Measurements from ENCODE around the gene DPP10.
A peak's percentile ranks its signal among the peaks of the same experiment; 100 is the strongest.
"Not testable (repeated sequence)": the region's sequence is repeated elsewhere in the genome, so short reads cannot be mapped to it uniquely, and the experiment has no call there.

DPP10 gene

DNA sequence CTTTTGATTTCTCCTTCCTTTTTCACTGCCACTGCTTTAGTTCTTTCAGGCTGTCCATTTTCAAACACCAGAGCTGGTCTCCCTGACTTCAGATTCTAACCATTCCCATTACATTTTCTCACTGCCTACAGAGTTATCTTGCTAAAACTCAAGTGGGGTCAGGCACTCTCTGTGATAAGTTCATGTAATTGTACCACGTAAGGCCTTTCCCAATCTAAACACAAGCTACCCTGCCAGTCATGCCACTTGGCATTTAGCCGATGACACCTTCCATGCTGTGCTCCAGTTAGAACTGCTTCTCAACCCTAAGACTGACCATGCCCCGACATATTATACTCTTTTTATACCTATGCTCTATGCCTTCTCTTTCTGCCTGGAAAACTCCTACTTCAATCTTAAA lies 592.4 kb downstream of the DPP10 start:
- DNase-seq = no peak

DNA sequence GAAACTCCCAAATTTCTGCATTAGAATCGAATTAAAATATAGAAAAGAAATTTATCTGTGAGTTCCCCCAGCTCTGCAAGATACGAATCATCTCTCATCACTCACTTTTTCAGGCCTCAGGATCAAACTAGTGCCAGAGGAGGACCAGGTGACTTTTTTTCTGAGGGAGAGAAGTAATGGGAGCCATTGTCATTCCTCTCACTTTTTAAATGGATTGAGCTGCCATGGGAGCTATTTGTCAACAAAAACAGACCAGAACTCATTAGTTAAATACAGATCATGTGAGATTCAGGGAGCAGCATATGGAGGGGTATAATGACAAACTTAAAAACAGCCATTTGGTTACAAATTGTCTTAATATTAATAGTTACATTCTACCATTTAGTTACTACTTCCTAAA lies 594.4 kb downstream of the DPP10 start:
- no peak for DNase-seq

DNA sequence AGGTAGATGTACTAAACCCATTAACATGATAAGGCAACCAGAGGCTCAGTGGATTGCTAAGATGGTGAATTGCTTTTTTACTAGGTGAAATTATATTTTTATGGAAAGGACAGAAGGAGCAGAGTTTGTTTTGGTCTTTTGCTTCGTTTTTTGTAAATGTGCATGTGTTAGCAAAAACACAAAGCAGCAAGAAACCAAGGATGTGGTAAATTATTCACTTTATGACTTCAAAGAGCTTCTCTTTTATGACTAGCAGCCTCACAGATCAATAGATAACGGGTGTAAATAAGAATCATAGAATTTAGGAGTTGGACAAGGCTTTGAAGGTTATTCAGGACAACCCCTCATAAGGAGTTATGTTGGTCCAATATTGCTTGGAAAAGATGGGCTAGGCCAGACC lies 615.0 kb downstream of the DPP10 start:
- DNase-seq = no peak

DNA sequence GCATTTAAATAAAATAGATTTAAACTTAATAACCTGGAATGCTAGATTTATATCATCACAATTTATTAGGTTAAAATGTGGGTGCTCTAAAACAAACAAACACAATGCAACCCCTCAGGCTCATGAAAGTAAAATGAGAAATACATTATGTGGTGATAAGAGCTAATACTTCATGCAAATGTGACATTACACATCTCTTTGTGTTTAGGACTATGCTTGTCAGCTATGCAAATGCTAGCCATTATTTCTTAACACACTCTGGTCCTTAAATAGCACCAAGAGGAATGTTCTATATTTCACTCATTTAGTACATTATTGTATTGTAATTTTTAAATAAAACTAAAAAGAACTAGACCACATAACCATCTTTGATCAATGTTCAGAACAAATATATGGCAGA lies 627.6 kb downstream of the DPP10 start:
- DNase-seq = no peak

DNA sequence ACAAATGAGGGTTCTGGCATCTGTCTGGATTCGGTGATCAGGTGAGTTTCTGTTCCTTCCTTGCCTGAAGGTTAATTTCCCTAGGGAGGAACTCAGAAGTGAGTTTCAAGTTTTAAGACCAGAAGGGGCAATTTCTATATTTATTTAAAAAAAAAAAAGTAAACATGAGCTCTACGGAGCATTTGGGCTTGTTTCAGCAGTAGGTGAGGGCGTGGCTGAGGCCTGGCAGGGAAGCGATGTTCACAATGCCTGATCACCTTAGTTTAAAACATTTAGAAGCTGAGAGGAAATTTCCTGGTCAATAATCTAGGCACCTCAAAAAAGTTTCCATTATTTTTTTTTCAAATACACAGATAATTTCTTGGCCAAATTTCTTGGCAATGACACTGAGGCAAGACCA lies 629.1 kb downstream of the DPP10 start:
- no peak for DNase-seq

DNA sequence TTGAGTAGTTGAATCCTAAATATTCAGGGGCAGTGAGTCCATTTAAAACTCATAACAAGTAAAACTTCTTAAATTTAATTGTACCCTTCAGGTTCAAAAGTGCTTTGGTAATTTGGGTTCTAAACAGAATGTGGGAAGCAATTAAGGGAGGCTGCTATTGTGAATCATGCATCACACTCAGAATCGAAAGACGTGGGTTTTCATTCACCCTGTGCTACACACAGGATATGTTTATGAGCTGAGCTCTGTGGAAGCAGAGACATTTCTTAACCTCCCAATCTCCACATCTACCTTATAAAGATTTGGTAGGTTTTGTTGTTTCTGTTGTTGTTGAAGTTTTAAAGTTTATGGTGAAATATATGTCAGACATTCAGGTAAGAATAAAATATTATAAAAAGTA lies 633.4 kb downstream of the DPP10 start:
- DNase-seq = no peak

DNA sequence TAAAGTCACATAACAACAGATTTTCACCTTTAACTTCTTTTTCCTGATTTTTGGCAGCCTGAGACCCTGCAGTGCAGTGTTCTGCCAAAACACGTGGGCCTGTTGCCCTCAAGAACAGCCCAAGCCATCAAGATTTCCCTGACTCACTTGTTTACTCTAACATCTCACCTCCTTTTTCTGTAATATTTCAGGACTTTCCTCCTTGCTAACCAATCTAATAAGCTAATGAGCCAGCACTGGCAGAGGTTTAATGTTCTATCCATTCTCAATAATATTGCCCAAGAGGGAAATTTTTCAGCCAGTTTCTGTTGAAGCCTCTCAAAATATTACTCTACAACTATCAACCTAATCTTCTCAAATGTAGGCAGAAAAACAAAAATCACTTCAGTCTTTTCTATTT lies 635.2 kb downstream of the DPP10 start:
- no peak for DNase-seq

DNA sequence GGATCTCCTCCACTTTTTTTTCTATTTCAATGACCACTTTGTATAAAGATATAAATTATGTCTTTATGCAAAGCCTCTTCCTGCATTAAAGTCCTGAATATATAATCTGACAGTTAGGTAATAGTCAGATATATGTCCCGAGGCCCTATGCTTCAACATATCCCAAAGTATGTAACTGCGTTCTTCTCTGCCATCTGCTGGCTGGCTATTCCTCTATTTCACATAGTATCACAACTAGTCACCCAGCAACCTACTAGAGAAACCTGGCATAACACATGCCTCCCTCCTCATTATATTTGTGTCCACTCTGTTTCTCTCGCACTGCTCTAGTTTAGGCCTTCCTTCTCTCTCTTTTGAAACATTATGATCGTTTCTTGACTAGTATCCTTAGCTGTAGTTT lies 640.8 kb downstream of the DPP10 start:
- DNase-seq = no peak

DNA sequence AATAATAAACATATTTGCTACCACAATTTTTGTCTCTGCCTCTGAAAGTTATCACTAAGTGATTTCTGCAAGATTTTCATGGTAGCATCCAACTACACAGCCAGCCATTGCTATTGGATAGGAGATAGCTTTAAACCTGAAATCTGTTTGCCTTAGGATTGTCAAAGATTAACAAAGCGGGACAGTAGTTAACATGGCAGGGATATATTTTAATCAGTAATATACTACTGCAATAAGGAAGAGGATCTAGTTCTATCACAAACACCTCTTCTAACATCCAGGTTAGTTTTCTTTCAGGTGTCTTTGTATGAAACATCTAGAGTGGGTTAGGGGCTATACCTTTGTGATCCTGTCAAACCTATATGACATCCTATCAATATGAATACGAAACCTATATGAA lies 641.3 kb downstream of the DPP10 start:
- no peak for DNase-seq

DNA sequence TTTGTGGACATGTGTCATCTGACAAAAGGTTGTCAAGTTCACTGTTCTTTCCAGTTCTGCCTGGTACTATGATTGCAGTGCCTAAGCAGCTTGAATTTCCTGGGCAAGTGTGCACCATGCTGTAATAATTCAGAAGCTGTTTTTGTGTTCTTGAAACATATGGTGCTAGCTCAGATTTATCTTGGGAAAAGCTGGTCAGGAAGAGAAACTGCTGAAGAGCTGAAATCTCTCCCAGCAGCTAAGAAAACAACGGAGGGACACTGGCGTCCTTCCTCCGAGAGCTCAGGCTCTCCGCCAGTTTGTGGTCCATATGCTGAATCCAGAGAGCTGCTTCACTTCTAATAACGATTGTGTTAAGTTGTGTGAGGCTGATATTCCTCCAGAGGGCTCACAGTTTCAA lies 642.0 kb downstream of the DPP10 start:
- no peak for DNase-seq

DNA sequence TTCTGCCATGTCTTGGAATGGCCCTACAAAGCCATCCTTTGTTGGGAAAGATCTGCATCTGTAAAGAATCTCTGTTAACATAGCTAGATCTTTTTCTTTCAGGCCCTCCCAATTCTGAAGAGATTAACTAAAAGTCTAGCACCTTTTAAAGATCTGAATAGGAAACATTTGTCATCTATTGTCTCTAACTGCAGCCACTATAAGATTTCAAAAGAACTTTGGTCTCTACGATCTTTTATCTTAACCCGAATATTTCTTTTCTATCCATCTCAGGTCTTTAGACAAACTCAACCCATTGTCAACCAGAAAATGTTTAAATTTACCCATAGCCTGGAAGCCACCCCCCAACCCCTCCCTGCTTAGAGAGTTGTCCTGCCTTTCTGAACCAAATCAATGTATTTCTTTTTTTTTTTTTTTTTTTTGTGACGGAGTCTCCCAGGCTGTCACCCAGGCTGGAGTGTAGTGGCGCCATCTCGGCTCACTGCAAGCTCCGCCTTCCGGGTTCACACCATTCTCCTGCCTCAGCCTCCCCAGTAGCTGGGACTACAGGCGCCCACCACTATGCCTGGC lies 643.7 kb downstream of the DPP10 start:
- not testable (repeated sequence) for DNase-seq

DNA sequence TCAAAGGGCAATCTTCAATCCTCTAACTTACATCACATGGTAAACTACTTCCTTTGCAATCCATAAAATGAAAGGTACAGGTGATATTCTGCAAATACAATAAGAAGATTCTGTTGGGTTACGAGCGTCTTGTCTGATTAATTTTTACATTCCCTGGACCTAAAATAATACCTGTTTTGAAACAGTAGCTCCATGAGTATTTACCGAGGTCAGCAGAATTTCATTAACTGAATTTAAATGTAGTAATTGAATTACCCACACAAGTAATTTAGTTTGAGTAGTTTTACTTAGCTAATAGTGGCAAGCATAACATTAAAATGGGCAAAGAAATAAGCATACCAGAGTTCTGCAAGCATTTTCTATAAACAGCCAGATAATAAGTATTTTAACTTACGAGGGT lies 652.0 kb downstream of the DPP10 start:
- DNase-seq = no peak

DNA sequence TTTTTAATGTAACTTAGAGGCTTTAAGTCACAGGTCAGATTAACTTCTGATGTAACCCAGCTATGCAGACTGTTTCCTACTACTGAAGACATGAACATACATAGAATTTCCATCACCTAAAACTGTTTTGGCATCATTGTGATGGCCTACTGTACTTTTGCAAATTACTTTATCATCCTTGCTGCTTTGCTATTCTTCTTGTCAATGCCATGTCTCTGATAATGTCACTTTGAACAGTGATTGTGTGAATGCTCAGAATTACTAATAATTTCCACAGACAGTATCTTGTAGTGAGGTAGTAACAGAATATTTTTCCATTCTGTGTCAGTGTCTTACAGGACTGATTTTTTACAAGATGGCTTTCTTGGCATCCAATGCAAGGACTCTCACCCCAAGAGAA lies 663.5 kb downstream of the DPP10 start:
- DNase-seq = no peak

DNA sequence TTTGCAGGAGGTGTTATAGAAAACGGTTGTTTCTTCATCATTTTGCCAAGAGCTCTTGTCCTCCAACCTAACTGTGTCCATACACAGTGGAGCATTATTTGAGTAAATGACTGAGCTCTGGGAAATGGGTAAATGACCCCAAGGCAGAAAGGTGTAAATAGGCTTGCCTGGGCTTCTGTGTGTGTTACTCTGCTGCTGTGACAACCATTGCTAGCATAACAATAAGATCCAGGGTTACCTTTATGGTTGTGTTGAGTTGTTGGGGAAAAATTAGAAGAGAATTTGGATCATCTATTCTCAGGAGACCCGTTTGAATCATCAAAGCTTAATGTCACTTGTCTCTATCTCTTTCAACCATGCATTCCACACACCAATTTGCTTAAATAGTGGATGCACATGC lies 672.7 kb downstream of the DPP10 start:
- DNase-seq = no peak

DNA sequence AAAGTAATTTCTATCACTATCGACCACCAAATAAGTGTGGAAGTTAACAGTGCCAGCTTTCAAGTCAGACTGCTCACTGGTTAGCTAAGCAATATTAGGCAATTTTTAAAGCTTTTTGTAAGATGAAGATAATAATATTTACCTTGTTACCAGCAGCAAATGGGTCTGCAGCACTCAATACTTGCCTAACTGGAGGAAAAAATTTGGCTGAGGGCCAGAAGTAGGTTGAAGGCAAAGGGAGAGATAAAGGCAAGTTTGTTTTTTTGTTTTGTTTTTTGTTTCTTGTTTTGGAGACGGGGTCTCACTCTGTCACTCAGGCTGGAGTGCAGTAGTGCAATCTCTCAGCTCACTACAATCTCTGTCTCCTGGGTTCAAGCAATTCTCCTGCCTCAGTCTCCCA lies 675.9 kb downstream of the DPP10 start:
- DNase-seq = no peak

DNA sequence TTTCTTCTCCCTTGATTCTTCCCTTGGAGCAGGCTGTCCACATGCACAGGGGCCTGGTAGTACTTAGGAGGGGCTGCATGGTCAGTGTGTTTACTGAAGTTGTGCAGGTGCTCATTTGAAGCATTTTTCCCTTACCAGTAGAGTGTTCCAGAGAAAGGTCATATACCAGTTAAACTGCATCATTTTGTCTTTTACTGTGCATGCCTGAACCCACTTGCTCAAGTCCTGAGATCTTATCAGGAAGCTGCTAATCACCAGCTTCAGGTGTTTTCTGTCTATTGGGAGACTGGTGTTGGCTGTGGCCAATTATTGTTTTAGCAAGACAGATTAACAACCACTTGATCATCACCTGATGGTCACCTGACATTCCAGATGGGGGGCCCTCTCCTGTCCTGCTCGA lies 676.6 kb downstream of the DPP10 start:
- DNase-seq = no peak

DNA sequence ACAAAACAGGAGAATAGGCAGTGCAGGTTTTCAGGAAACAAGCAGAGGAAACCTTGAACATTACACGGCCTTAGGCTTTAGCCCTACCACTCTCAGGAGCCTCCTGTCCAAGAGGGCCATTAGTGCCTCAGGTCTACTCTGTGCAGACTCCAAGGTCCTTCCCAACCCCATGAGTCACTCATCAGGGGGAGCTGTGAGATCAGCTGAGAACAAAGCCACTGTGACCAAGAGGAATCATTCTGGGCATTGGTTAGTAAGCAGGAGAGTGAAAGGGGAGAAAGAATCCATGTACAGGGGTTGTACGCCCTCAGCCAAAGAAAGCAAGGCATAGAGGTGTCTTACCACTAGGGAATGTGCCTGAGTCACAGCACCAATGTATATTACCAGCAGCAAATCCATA lies 680.3 kb downstream of the DPP10 start:
- DNase-seq = no peak

DNA sequence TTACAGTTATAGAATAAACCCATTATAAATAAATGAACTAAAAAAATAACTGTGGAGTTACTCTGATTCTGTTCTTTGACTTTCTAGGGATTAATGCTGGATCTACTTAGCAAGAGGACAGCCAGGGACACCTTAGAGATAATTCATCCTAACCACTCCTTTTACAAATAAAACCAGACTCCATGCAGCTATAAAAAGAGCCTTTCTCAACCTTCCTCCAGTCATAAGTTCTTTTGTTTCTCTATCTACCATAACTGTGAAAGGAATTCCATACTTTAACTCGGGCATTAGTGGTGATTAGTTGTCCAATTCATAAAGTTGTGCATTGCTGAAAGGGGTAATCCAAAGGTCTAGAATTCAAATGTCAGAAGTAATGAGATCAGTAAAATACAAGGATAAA lies 682.4 kb downstream of the DPP10 start:
- DNase-seq = no peak

DNA sequence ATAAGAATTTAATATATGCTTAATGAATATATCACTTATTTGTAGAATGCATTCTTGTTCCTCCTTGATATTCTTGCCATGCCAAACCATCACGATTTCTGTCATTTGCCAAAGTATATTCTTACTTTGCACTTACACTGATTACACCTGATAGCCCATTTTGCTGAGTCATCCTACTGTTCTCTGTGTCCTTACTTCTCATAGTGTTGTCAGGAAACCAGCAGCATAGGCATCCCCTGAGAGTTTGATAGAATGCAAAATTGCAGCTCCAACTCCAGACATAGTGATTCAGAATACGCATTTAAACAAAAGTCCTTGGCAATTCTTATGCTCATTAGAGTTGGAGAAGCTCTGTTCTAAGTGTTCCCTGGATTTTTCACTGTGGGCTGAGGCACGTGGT lies 687.1 kb downstream of the DPP10 start:
- no peak for DNase-seq

DNA sequence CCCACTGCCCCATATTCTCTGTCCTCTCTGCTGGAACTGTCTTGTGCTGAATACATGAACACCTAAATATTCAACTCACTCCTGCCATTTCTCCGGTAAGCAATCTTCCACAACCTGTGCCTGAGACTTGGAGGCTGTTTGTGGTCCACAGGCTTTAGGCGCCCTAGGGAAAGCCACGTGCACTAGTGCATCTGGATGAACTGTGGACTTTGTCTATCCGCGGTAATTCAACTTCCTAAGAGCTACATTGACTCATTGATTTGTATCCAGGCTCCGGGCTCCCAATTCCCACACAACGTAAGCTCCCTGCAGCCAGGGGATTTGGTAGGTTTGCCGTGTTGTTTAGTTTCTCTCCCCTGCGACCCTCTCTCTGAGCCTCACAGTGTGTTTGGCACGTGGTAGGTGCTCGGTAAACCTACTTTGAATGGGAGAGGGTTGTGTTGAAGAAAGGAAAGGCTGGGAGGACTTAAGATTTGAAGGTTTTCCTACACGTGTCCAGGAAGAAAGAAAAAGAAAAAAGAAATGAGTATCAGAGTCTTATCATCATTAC lies 718.2 kb downstream of the DPP10 start:
- DNase-seq = no peak

DNA sequence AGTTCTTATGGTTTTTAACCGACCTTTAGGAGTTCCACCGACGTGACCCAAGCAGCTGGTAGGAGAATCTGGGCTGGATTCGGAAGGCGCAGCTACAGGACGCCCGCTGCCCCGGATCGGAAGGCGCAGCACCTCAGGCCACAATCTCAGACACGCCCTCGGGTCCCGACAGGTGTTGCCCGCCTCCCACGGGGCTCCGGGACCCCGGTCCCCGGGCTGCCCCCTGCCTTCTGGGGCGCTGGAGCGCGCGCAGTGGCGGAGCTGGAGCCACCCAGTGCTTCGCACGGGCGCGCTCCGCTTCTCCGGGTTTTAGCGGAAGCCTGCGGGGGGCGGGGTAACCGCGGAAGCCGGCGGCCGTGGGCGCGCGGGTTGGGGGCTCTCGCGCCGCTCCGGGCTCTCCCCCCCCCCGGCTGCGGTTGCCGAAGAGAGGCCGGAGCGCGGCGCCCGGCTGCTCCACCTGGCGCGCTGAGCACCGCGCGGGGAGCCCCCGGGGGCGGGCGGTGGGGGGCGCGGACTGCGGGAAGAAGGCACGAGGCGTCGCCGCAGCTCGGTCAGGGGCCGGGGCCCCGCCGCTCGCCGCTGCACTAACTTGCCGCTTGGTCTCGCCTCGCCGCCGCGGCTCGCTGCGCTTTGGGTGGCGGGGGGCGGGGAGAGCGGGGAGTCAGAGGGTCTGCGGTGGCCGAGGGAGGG lies 718.8 kb downstream of the DPP10 start:
- peak; percentile 44 for DNase-seq

DNA sequence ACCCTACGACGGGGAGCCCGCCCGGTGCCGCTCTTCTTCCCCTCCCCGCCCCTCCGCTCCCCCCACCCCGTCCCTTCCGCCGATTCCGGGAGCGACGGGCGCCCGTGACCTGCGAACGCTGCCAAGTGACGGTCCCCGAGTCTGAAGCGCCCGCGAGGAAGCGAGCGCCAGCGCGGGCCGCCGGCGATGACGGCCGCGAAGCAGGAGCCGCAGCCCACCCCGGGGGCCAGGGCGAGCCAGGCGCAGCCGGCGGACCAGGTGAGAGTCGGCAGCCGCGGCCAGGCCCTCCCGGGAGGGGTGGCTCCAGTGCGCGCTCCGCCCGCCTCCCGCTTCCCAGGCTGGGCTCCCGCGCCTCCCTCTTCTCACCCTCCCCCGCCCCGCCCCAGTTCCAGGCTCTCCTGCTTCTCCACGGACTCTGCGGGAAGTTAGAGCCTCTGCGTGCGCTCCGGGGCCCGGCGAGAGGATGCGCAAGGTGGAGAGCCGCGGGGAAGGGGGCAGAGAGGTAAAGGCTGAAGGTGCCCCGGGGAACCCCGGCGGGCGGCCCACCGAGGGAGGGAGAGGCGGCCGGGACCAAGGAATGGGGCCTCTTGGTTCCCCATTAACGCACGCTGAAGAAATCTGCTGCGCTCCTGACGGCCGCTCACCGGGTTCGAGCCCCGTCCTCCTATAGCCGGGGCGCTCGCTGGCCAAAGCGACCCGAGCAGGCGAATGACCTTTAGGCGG lies 719.5 kb downstream of the DPP10 start:
- peak; percentile 12 for DNase-seq

DNA sequence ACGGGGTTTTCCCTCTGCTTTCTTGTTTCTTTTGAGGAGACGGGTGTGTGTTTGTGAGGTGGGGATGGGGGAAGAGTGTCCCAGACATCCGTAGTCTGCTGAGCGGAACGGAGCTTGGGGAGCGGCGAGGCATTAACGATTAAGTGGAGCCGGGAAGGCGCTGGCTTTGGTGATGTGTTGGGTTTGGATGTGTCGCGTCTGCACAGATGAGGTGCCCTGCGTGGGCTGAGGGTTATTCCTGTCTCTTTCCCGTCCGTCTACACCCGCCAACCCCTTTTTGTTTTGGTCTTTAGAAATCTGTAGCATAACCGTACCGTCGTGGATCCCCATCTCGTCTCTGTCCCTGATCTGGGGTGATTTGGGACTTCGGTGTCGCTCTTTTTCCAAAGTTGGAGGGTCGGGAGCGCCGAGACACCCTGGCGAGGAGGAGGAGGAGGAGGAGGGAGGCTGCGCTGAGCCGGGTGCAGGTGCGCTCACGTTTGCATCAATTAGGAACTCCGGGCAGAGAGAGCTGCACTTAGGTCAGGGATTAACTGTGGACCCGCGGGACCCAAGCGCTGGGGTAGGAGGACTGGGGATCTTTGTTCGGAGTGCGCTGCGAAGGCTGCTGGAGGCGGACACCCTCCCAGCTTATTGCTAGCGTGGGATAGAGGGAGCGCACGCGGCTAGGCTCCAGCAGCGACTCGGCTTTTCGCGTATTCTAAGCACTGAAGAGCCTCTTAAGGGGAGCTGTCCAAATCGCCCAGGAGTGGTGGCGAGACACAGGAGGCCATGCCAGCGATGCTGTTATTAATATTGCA lies 720.3 kb downstream of the DPP10 start:
- DNase-seq = peak; percentile 15

Data from hematopoietic multipotent progenitor cell treated with erythropoietin and hydrocortisone succinate and interleukin-3 and kit ligand, for 4 days (in vitro differentiated cells).